Neural progenitor cell (in vitro differentiated cells): ENCODE measurements around the gene NOS3. TPM values are rescaled to one million over a fixed set of nuclear protein-coding genes. Genes with fewer than 3 reads are reported as not detected.

ENCODE experiments used
- DNase-seq: peaks from one replicate; pipeline ENCODE4 v3.0.0-alpha.2; 2016; ENCODE audit warnings: low spot score
- H2AFZ ChIP-seq: fragments of 200-600 bp; sonication (generic); replicated peaks from 2 replicates; pipeline ENCODE4 v1.6.1; 2016; ENCODE audit warnings: antibody characterized with exemption
- H3F3A ChIP-seq: fragments of 200-600 bp; sonication (generic); 2 replicates; pipeline ENCODE4 v1.6.1; 2016; ENCODE audit warnings: antibody characterized with exemption, low read depth
- H3K27ac ChIP-seq: fragments of 200-600 bp; sonication (generic); 2 replicates; pipeline ENCODE4 v1.5.1; 2016; ENCODE audit warnings: mild to moderate bottlenecking
- H3K27me3 ChIP-seq: fragments of 200-600 bp; sonication (generic); 2 replicates; pipeline ENCODE4 v1.6.1; 2016; ENCODE audit warnings: mild to moderate bottlenecking, moderate library complexity
- H3K36me3 ChIP-seq: fragments of 200-600 bp; sonication (generic); 2 replicates; pipeline ENCODE4 v1.5.1; 2016
- H3K4me1 ChIP-seq: fragments of 200-600 bp; sonication (generic); 2 replicates; pipeline ENCODE4 v1.6.1; 2016; ENCODE audit warnings: mixed run types
- H3K4me2 ChIP-seq: fragments of 200-600 bp; sonication (generic); 2 replicates; pipeline ENCODE4 v1.6.1; 2016
- H3K4me3 ChIP-seq: fragments of 200-600 bp; sonication (generic); 2 replicates; pipeline ENCODE4 v1.5.1; 2016
- H3K79me2 ChIP-seq: fragments of 200-600 bp; sonication (generic); 2 replicates; pipeline ENCODE4 v1.6.1; 2016; ENCODE audit warnings: low read depth
- H3K9ac ChIP-seq: fragments of 200-600 bp; sonication (generic); 2 replicates; pipeline ENCODE4 v1.6.1; 2016
- H3K9me3 ChIP-seq: fragments of 200-600 bp; sonication (generic); 2 replicates; pipeline ENCODE4 v1.5.1; 2016; ENCODE audit warnings: low read depth
- H4K20me1 ChIP-seq: fragments of 200-600 bp; sonication (generic); 2 replicates; pipeline ENCODE4 v1.6.1; 2016; ENCODE audit warnings: low read depth
- H3K27ac Mint-ChIP-seq: 3 replicates; pipeline ENCODE4 v1.8.0; 2021; ENCODE audit warnings: mixed read lengths
- H3K27me3 Mint-ChIP-seq: 2 replicates; pipeline ENCODE4 v1.8.0; 2022; ENCODE audit warnings: low read depth, mild to moderate bottlenecking, inconsistent platforms, moderate library complexity, mixed read lengths; ENCODE audit not compliant: insufficient read depth
- H3K36me3 Mint-ChIP-seq: 3 replicates; pipeline ENCODE4 v1.8.0; 2021; ENCODE audit warnings: mixed read lengths
- H3K4me1 Mint-ChIP-seq: 3 replicates; pipeline ENCODE4 v1.8.0; 2021; ENCODE audit warnings: mixed read lengths
- H3K4me3 Mint-ChIP-seq: 3 replicates; pipeline ENCODE4 v1.8.0; 2021; ENCODE audit warnings: mild to moderate bottlenecking, moderate library complexity, mixed read lengths
- H3K9me3 Mint-ChIP-seq: 3 replicates; pipeline ENCODE4 v1.8.0; 2020; ENCODE audit warnings: mixed read lengths
- EZH2 ChIP-seq: fragments of 200-600 bp; sonication (generic); IDR thresholded peaks from 2 replicates; pipeline ENCODE4 v1.6.1; 2017; ENCODE audit warnings: antibody characterized with exemption, mild to moderate bottlenecking, moderate library complexity
- EZH2phosphoT487 ChIP-seq: fragments of 200-600 bp; sonication (generic); IDR thresholded peaks from 2 replicates; pipeline ENCODE4 v1.6.1; 2017; ENCODE audit warnings: antibody characterized with exemption
- total RNA-seq: library from RNA; depleted of rRNA; stranded (reverse); fragments of >200 nt; gene quantifications from 2 replicates; pipeline ENCODE4 v1.2.3, GENCODE V29; 2015; ENCODE audit warnings: low replicate concordance
- TF ChIP-seq, protein P1 (sequence below): fragments of 200-600 bp; sonication (generic); IDR thresholded peaks from 2 replicates; pipeline ENCODE4 v1.5.1; 2017; ENCODE audit warnings: antibody characterized with exemption, mild to moderate bottlenecking

The NOS3 gene
- total RNA-seq, 1 donor from 2014 or later = 1.3 TPM

DNA sequence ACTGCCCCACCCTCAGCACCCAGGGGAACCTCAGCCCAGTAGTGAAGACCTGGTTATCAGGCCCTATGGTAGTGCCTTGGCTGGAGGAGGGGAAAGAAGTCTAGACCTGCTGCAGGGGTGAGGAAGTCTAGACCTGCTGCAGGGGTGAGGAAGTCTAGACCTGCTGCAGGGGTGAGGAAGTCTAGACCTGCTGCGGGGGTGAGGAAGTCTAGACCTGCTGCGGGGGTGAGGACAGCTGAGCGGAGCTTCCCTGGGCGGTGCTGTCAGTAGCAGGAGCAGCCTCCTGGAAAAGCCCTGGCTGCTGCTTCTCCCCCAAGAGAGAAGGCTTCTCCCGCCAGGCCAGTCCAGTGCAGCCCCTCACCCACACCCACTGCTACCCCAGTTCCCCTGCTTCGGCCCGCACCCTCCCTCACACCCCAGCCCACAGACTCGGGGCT is 6.3 kb downstream of the NOS3 start:
- H4K20me1 ChIP-seq = no peaks in the 10 kb centered on the region
- no peak overlapping the region for H3K4me3 ChIP-seq
- Mint-ChIP-seq H3K27me3 (peaks cover 2% of the 10 kb centered on the region), H3K9me3 (peaks cover 2% of the 10 kb centered on the region), H3K27ac (no peak overlapping the region), H3K36me3 (no peaks in the 10 kb centered on the region), H3K4me3 (no peak overlapping the region), H3K4me1 (peaks cover 20% of the 10 kb centered on the region)
- peaks cover 17% of the 10 kb centered on the region for H3F3A ChIP-seq
- H3K9ac ChIP-seq = no peak overlapping the region
- H2AFZ ChIP-seq = no peak overlapping the region
- H3K27me3 ChIP-seq = no peaks in the 10 kb centered on the region
- no peaks in the 10 kb centered on the region for H3K79me2 ChIP-seq
- H3K4me2 ChIP-seq = no peak overlapping the region
- no peaks in the 10 kb centered on the region for H3K9me3 ChIP-seq
- no peaks in the 10 kb centered on the region for H3K36me3 ChIP-seq
- H3K4me1 ChIP-seq = peaks cover 31% of the 10 kb centered on the region
- H3K27ac ChIP-seq = no peak overlapping the region
- DNase-seq = no peak
- TF ChIP-seq EZH2 (no peak), EZH2phosphoT487 (no peak)
- TF ChIP-seq, protein P1, sequence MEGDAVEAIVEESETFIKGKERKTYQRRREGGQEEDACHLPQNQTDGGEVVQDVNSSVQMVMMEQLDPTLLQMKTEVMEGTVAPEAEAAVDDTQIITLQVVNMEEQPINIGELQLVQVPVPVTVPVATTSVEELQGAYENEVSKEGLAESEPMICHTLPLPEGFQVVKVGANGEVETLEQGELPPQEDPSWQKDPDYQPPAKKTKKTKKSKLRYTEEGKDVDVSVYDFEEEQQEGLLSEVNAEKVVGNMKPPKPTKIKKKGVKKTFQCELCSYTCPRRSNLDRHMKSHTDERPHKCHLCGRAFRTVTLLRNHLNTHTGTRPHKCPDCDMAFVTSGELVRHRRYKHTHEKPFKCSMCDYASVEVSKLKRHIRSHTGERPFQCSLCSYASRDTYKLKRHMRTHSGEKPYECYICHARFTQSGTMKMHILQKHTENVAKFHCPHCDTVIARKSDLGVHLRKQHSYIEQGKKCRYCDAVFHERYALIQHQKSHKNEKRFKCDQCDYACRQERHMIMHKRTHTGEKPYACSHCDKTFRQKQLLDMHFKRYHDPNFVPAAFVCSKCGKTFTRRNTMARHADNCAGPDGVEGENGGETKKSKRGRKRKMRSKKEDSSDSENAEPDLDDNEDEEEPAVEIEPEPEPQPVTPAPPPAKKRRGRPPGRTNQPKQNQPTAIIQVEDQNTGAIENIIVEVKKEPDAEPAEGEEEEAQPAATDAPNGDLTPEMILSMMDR = no peak

GRCh38 chr7:150997817-150998216 is 7.0 kb downstream of the NOS3 start:
- Histone ChIP-seq H3F3A (peaks cover 17% of the 10 kb centered on the region), H3K79me2 (no peaks in the 10 kb centered on the region), H3K9ac (no peak overlapping the region), H3K27ac (no peak overlapping the region), H4K20me1 (no peaks in the 10 kb centered on the region), H3K4me1 (peaks cover 27% of the 10 kb centered on the region), H3K4me2 (no peak overlapping the region), H3K27me3 (no peaks in the 10 kb centered on the region), H2AFZ (no peak overlapping the region), H3K36me3 (no peaks in the 10 kb centered on the region), H3K9me3 (no peaks in the 10 kb centered on the region), H3K4me3 (no peak overlapping the region)
- no peak overlapping the region for H3K4me3 Mint-ChIP-seq
- H3K36me3 Mint-ChIP-seq = no peaks in the 10 kb centered on the region
- no peak for DNase-seq
- no peak for TF ChIP-seq EZH2
- TF ChIP-seq, protein P1 = no peak
- no peak for TF ChIP-seq EZH2phosphoT487
- peaks cover 2% of the 10 kb centered on the region for H3K27me3 Mint-ChIP-seq
- H3K9me3 Mint-ChIP-seq = no peaks in the 10 kb centered on the region
- peak overlapping the region; percentile 86 for H3K27ac Mint-ChIP-seq
- peaks cover 16% of the 10 kb centered on the region for H3K4me1 Mint-ChIP-seq

DNA sequence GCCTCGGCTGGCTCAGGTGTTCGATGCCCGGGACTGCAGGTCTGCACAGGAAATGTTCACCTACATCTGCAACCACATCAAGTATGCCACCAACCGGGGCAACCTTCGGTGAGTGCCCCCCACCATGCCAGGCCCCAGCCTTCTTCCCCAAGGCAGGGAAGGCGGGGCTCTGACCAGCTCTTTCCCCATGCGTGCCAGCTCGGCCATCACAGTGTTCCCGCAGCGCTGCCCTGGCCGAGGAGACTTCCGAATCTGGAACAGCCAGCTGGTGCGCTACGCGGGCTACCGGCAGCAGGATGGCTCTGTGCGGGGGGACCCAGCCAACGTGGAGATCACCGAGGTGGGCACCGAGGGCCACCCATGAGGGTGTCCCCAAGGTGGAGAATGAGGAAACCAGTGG is 7.5 kb downstream of the NOS3 start:
- H2AFZ ChIP-seq = no peak overlapping the region
- Mint-ChIP-seq H3K9me3 (no peaks in the 10 kb centered on the region), H3K4me3 (peak overlapping the region; percentile 46), H3K27me3 (peaks cover 4% of the 10 kb centered on the region), H3K4me1 (peaks cover 14% of the 10 kb centered on the region), H3K27ac (no peak overlapping the region), H3K36me3 (no peaks in the 10 kb centered on the region)
- H3K79me2 ChIP-seq = no peaks in the 10 kb centered on the region
- TF ChIP-seq EZH2phosphoT487 (no peak), EZH2 (no peak)
- TF ChIP-seq, protein P1 = no peak
- DNase-seq = no peak
- H3K9me3 ChIP-seq = no peaks in the 10 kb centered on the region
- no peak overlapping the region for H3K27ac ChIP-seq
- peaks cover 21% of the 10 kb centered on the region for H3K4me1 ChIP-seq
- no peaks in the 10 kb centered on the region for H3K27me3 ChIP-seq
- no peaks in the 10 kb centered on the region for H4K20me1 ChIP-seq
- H3K36me3 ChIP-seq = no peaks in the 10 kb centered on the region
- H3F3A ChIP-seq = peaks cover 13% of the 10 kb centered on the region
- no peak overlapping the region for H3K9ac ChIP-seq
- no peak overlapping the region for H3K4me3 ChIP-seq
- no peak overlapping the region for H3K4me2 ChIP-seq
